ENCODE measurements around the gene CFAP77. TPM values are rescaled to one million over a fixed set of nuclear protein-coding genes. Genes with fewer than 3 reads are reported as not detected.

The CFAP77 gene
- total RNA-seq, 1 donor from 2014 or later = not detected

GRCh38 chr9:132589148-132590036 lies 179.4 kb downstream of the CFAP77 start:
- no peaks in the 10 kb centered on the region for H3K9me3 Mint-ChIP-seq
- no peak for DNase-seq (ENCODE audit: low spot score)
- H3K27me3 Mint-ChIP-seq (ENCODE audit: insufficient read depth) = peaks cover 60% of the 10 kb centered on the region
- intact Hi-C loops (cut with micrococcal nuclease) = loop anchor here (5.0 kb wide), 3 partner anchors 213 to 1927 kb away; partner anchors contain the start of genes NTNG2 and PRDM12
- peaks cover 11% of the 10 kb centered on the region for H3K36me3 Mint-ChIP-seq (ENCODE audit: low read depth)
- peaks cover 8% of the 10 kb centered on the region for H3K4me1 Mint-ChIP-seq (ENCODE audit: low read depth)
- H3K27ac Mint-ChIP-seq = no peak overlapping the region
- no peak overlapping the region for H3K4me3 Mint-ChIP-seq

DNA sequence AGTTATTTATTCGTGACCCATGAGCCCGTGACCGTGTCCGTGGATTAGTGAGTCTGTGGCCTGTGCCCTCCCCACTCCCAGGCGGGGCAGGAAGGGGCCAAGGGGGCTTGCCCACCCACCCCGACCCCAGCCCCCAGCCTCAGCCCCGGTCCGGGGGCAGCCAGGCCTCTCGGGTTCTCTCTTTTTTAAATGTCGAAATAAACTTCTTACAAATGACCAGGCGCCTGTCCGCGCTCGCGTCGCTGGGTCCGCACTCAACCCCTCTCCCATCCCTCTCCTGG lies 180.0 kb downstream of the CFAP77 start:
- no peak for DNase-seq (ENCODE audit: low spot score)
- Mint-ChIP-seq H3K4me3 (no peak overlapping the region), H3K27me3 (ENCODE audit: insufficient read depth) (peaks cover 54% of the 10 kb centered on the region), H3K4me1 (ENCODE audit: low read depth) (peaks cover 8% of the 10 kb centered on the region), H3K27ac (no peak overlapping the region), H3K9me3 (no peaks in the 10 kb centered on the region), H3K36me3 (ENCODE audit: low read depth) (peaks cover 11% of the 10 kb centered on the region)
- intact Hi-C loops (cut with micrococcal nuclease) = loop anchor here (5.0 kb wide), 1 partner anchor 212 kb away; no protein-coding TSS in a partner anchor

DNA sequence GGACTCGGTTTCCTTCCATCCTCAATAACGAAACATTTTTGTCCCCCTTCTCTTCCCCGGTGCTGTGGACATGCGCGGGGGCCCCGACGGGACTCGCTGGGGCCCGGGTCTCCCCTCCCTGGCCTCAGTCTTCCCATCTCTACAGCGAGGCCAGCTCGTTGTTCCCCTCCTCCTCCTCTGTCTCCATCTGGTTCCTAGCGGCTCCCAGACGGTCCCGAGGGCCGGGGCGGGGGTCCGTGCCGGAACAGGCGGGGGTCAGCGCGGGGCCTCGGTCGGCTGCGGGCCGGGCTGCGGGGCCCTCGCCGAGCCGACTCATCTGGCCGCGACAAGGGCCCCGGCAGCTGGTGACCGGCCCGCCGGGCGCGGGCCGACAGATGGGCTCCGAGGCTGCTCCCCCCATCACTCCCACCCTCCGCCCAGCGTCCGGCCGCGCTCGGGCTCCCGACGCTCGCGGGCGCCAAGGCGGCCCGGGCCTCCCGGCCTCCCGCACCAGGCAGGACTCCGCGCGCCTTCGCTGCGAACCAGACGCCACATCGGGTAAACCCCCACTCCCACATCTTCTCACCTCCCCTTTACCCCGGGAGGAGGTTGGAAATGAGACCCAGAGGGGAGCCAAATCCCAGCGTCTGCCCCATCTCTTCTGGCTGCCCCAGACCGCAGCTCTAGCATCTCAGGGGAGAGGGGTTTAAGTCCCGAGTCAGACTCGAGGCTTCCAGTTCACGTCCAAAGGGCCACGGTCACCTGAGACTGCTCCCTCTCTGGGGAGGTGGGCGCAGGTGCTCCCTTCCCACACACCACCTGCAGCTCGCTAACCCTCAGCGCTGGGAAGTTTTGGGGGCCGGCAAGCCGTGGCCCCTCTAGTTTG lies 180.5 kb downstream of the CFAP77 start:
- Mint-ChIP-seq H3K4me3 (no peak overlapping the region), H3K27ac (no peak overlapping the region), H3K4me1 (ENCODE audit: low read depth) (peaks cover 8% of the 10 kb centered on the region), H3K36me3 (ENCODE audit: low read depth) (peaks cover 11% of the 10 kb centered on the region), H3K9me3 (no peaks in the 10 kb centered on the region), H3K27me3 (ENCODE audit: insufficient read depth) (peaks cover 50% of the 10 kb centered on the region)
- intact Hi-C loops (cut with micrococcal nuclease) = loop anchor here (5.0 kb wide), 1 partner anchor 212 kb away; no protein-coding TSS in a partner anchor
- no peak for DNase-seq (ENCODE audit: low spot score)

DNA sequence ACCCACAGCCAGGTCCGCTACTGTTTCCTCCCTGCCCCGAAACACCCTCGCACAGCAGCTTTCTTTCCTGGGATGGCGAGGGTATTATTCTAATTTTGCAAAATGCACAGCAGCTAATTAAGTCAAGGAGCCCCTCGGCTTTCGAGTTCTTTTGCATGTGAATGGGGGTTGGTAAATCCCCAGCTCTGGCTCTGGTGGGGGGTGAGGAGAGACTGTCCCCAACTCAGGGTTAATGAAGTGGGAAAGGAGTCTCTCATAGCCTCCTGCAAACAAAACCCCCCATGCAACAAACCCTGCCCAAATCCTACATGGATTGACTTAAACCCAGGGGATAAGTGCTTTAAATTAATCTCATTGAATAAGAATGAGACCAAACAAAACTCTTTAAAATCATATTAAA lies 181.2 kb downstream of the CFAP77 start:
- no peak overlapping the region for H3K4me3 Mint-ChIP-seq
- peak overlapping the region; percentile 18 for H3K27ac Mint-ChIP-seq
- no peaks in the 10 kb centered on the region for H3K9me3 Mint-ChIP-seq
- H3K36me3 Mint-ChIP-seq (ENCODE audit: low read depth) = peaks cover 11% of the 10 kb centered on the region
- intact Hi-C loops (cut with micrococcal nuclease) = loop anchor here (5.0 kb wide), 1 partner anchor 211 kb away; no protein-coding TSS in a partner anchor
- peaks cover 4% of the 10 kb centered on the region for H3K4me1 Mint-ChIP-seq (ENCODE audit: low read depth)
- H3K27me3 Mint-ChIP-seq (ENCODE audit: insufficient read depth) = peaks cover 43% of the 10 kb centered on the region
- DNase-seq (ENCODE audit: low spot score) = no peak

GRCh38 chr9:132591751-132592314 lies 181.8 kb downstream of the CFAP77 start:
- Mint-ChIP-seq H3K27me3 (ENCODE audit: insufficient read depth) (peaks cover 37% of the 10 kb centered on the region), H3K4me3 (no peak overlapping the region), H3K36me3 (ENCODE audit: low read depth) (peaks cover 11% of the 10 kb centered on the region), H3K9me3 (no peaks in the 10 kb centered on the region), H3K27ac (no peak overlapping the region), H3K4me1 (ENCODE audit: low read depth) (no peaks in the 10 kb centered on the region)
- intact Hi-C loops (cut with micrococcal nuclease) = loop anchor here (5.0 kb wide), 1 partner anchor 210 kb away; no protein-coding TSS in a partner anchor
- no peak for DNase-seq (ENCODE audit: low spot score)

- Mint-ChIP-seq H3K27ac (no peak overlapping the region), H3K27me3 (ENCODE audit: insufficient read depth) (peaks cover 37% of the 10 kb centered on the region), H3K9me3 (no peaks in the 10 kb centered on the region), H3K4me1 (ENCODE audit: low read depth) (no peaks in the 10 kb centered on the region), H3K36me3 (ENCODE audit: low read depth) (peaks cover 11% of the 10 kb centered on the region), H3K4me3 (no peak overlapping the region)
- intact Hi-C loops (cut with micrococcal nuclease) = loop anchor here (5.0 kb wide), 1 partner anchor 210 kb away; no protein-coding TSS in a partner anchor
- no peak for DNase-seq (ENCODE audit: low spot score)
Measured at GRCh38 chr9:132592451-132592850, 182.4 kb downstream of the CFAP77 start.

GRCh38 chr9:132594412-132594811 lies 184.4 kb downstream of the CFAP77 start:
- H3K27ac Mint-ChIP-seq = no peak overlapping the region
- H3K36me3 Mint-ChIP-seq (ENCODE audit: low read depth) = peaks cover 11% of the 10 kb centered on the region
- H3K9me3 Mint-ChIP-seq = no peaks in the 10 kb centered on the region
- no peak overlapping the region for H3K4me3 Mint-ChIP-seq
- H3K4me1 Mint-ChIP-seq (ENCODE audit: low read depth) = no peaks in the 10 kb centered on the region
- DNase-seq (ENCODE audit: low spot score) = no peak
- peaks cover 25% of the 10 kb centered on the region for H3K27me3 Mint-ChIP-seq (ENCODE audit: insufficient read depth)
- intact Hi-C loops (cut with micrococcal nuclease) = loop anchor here (5.0 kb wide), 1 partner anchor 208 kb away; no protein-coding TSS in a partner anchor

GRCh38 chr9:132595319-132595718 lies 185.3 kb downstream of the CFAP77 start:
- Mint-ChIP-seq H3K9me3 (no peaks in the 10 kb centered on the region), H3K4me3 (no peak overlapping the region), H3K36me3 (ENCODE audit: low read depth) (peaks cover 15% of the 10 kb centered on the region), H3K27ac (no peak overlapping the region), H3K27me3 (ENCODE audit: insufficient read depth) (peaks cover 20% of the 10 kb centered on the region), H3K4me1 (ENCODE audit: low read depth) (no peaks in the 10 kb centered on the region)
- DNase-seq (ENCODE audit: low spot score) = no peak
- intact Hi-C loops (cut with micrococcal nuclease) = no loop called here

- no peak overlapping the region for H3K27ac Mint-ChIP-seq
- peaks cover 16% of the 10 kb centered on the region for H3K36me3 Mint-ChIP-seq (ENCODE audit: low read depth)
- no peaks in the 10 kb centered on the region for H3K9me3 Mint-ChIP-seq
- H3K4me3 Mint-ChIP-seq = no peak overlapping the region
- H3K4me1 Mint-ChIP-seq (ENCODE audit: low read depth) = no peaks in the 10 kb centered on the region
- DNase-seq (ENCODE audit: low spot score) = no peak
- intact Hi-C loops (cut with micrococcal nuclease) = no loop called here
- H3K27me3 Mint-ChIP-seq (ENCODE audit: insufficient read depth) = peaks cover 14% of the 10 kb centered on the region
Measured at GRCh38 chr9:132596200-132596599, 186.2 kb downstream of the CFAP77 start.

GRCh38 chr9:132597073-132597775 lies 187.2 kb downstream of the CFAP77 start:
- H3K36me3 Mint-ChIP-seq (ENCODE audit: low read depth) = peaks cover 11% of the 10 kb centered on the region

DNA sequence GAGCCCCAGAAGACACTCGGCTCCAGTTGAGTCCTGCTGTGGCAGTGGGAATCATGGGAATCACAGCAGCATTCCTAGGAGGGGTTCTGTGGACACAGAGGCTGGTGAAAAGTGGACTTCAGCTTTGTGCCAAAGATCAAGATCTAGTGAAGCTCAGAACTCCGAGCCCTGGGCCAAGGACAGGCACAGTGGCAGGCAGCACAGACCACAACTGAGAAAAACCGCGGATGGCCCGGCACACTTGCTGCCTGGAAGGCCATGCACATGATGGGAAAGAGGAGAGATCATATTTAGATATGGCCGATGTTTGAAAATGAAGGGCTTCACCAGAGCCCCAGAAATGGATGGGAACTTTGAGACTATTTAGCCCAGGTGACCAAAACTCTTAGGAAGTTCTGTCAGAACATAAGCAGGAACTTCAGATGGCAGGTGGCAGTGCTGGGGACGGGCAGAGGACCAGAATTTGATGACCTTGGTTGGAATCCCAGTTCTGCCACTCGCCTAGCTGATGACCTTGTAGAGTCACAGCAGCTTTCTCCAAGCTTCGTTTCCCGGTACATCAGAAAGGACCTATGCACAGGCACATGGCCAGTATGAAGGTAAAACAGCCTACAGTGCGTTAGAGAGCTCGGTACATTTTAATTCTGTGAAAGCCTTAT lies 190.4 kb downstream of the CFAP77 start:
- Mint-ChIP-seq H3K27me3 (ENCODE audit: insufficient read depth) (no peaks in the 10 kb centered on the region), H3K36me3 (ENCODE audit: low read depth) (peaks cover 10% of the 10 kb centered on the region), H3K27ac (no peak overlapping the region), H3K4me3 (no peak overlapping the region), H3K4me1 (ENCODE audit: low read depth) (no peaks in the 10 kb centered on the region), H3K9me3 (no peaks in the 10 kb centered on the region)
- no peak for DNase-seq (ENCODE audit: low spot score)
- intact Hi-C loops (cut with micrococcal nuclease) = no loop called here

More at GRCh38 chr9:132597073-132597775, 187.2 kb downstream of the CFAP77 start:
- H3K27me3 Mint-ChIP-seq (ENCODE audit: insufficient read depth) = peaks cover 4% of the 10 kb centered on the region
- DNase-seq (ENCODE audit: low spot score) = no peak
- H3K4me3 Mint-ChIP-seq = no peak overlapping the region
- no peaks in the 10 kb centered on the region for H3K4me1 Mint-ChIP-seq (ENCODE audit: low read depth)
- H3K9me3 Mint-ChIP-seq = no peaks in the 10 kb centered on the region
- intact Hi-C loops (cut with micrococcal nuclease) = no loop called here
- H3K27ac Mint-ChIP-seq = no peak overlapping the region

GRCh38 chr9:132602207-132602606 lies 192.2 kb downstream of the CFAP77 start:
- Mint-ChIP-seq H3K4me3 (no peak overlapping the region), H3K4me1 (ENCODE audit: low read depth) (no peaks in the 10 kb centered on the region), H3K36me3 (ENCODE audit: low read depth) (peaks cover 14% of the 10 kb centered on the region), H3K27ac (no peak overlapping the region), H3K27me3 (ENCODE audit: insufficient read depth) (no peaks in the 10 kb centered on the region), H3K9me3 (no peaks in the 10 kb centered on the region)
- no peak for DNase-seq (ENCODE audit: low spot score)
- intact Hi-C loops (cut with micrococcal nuclease) = no loop called here
